Ectodermal cell (in vitro differentiated cells): ENCODE results near the gene SPDYA.

Experiments used
- H3K27ac ChIP-seq: 2 replicates; pipeline ENCODE4 v1.7.0; 2013; ENCODE audit warnings: mild to moderate bottlenecking, low read depth, low read length; ENCODE audit not compliant: insufficient read depth, poor library complexity, severe bottlenecking
- H3K27me3 ChIP-seq: 2 replicates; pipeline ENCODE4 v1.7.0; 2013; ENCODE audit warnings: mild to moderate bottlenecking, low read length; ENCODE audit not compliant: insufficient read depth, control insufficient read depth, poor library complexity, severe bottlenecking
- H3K36me3 ChIP-seq: one replicate; pipeline ENCODE4 v1.7.0; 2013; ENCODE audit warnings: low read length; ENCODE audit not compliant: control insufficient read depth, insufficient read depth
- H3K4me1 ChIP-seq: one replicate; pipeline ENCODE4 v1.7.0; 2013; ENCODE audit warnings: low read length; ENCODE audit not compliant: control insufficient read depth, insufficient read depth
- H3K4me3 ChIP-seq: 2 replicates; pipeline ENCODE4 v1.7.0; 2013; ENCODE audit warnings: low read depth, low read length, control low read depth; ENCODE audit not compliant: insufficient read depth
- H3K9me3 ChIP-seq: 2 replicates; pipeline ENCODE4 v1.7.0; 2013; ENCODE audit warnings: mild to moderate bottlenecking, low read length, moderate library complexity; ENCODE audit not compliant: control insufficient read depth
- WGBS, 2 experiments: methylation state at CpG; one replicate each; pipeline ENCODE4 v1.1.7; 2013; ENCODE audit warnings: missing lambda C conversion rate in 2 of 2; 5-methylcytosine and 5-hydroxymethylcytosine counted together

The SPDYA gene

GRCh38 chr2:28824207-28824606 lies 13.6 kb downstream of the SPDYA start:
- Histone ChIP-seq H3K4me3 (no peak overlapping the region), H3K4me1 (no peaks in the 10 kb centered on the region), H3K27ac (no peak overlapping the region), H3K27me3 (no peaks in the 10 kb centered on the region), H3K9me3 (no peaks in the 10 kb centered on the region), H3K36me3 (no peaks in the 10 kb centered on the region)
- 89 to 96% methylated on average over 2 of the region's 2 CpGs for WGBS, 2 experiments

GRCh38 chr2:28824870-28825269 lies 14.2 kb downstream of the SPDYA start:
- H3K9me3 ChIP-seq, result no peaks in the 10 kb centered on the region
- H3K4me3 ChIP-seq, result no peak overlapping the region
- no peaks in the 10 kb centered on the region for H3K36me3 ChIP-seq
- H3K27ac ChIP-seq, result no peak overlapping the region
- H3K27me3 ChIP-seq, result no peaks in the 10 kb centered on the region
- no peaks in the 10 kb centered on the region for H3K4me1 ChIP-seq

GRCh38 chr2:28828382-28828781 lies 17.7 kb downstream of the SPDYA start:
- Histone ChIP-seq H3K36me3 (no peaks in the 10 kb centered on the region), H3K4me1 (no peaks in the 10 kb centered on the region), H3K27ac (no peak overlapping the region), H3K9me3 (no peaks in the 10 kb centered on the region), H3K4me3 (no peak overlapping the region), H3K27me3 (no peaks in the 10 kb centered on the region)
- WGBS, 2 experiments, result 94 to 95% methylated on average over 2 of the region's 2 CpGs

GRCh38 chr2:28833740-28834470 lies 23.3 kb downstream of the SPDYA start:
- Histone ChIP-seq H3K27me3 (no peaks in the 10 kb centered on the region), H3K4me3 (no peak overlapping the region), H3K9me3 (no peaks in the 10 kb centered on the region), H3K27ac (no peak overlapping the region), H3K4me1 (no peaks in the 10 kb centered on the region), H3K36me3 (no peaks in the 10 kb centered on the region)
- 100% methylated on average over 1 of the region's 2 CpGs; no CpG with 5 or more reads in 1 of the 2 experiments for WGBS, 2 experiments

- 88 to 93% methylated on average over 1 to 2 of the region's 2 CpGs for WGBS, 2 experiments
- no peaks in the 10 kb centered on the region for H3K4me1 ChIP-seq
These were observed 25.1 kb downstream of the SPDYA start for GRCh38 chr2:28835781-28836180.

GRCh38 chr2:28838971-28839370 lies 28.3 kb downstream of the SPDYA start:
- 88 to 94% methylated on average over 2 of the region's 2 CpGs for WGBS, 2 experiments

More at GRCh38 chr2:28835781-28836180, 25.1 kb downstream of the SPDYA start:
- Histone ChIP-seq H3K27ac (no peak overlapping the region), H3K36me3 (no peaks in the 10 kb centered on the region), H3K27me3 (no peaks in the 10 kb centered on the region), H3K9me3 (no peaks in the 10 kb centered on the region), H3K4me3 (no peak overlapping the region)

GRCh38 chr2:28842042-28842441 lies 31.4 kb downstream of the SPDYA start:
- Histone ChIP-seq H3K27me3 (no peaks in the 10 kb centered on the region), H3K4me1 (no peaks in the 10 kb centered on the region), H3K4me3 (no peak overlapping the region), H3K36me3 (no peaks in the 10 kb centered on the region), H3K27ac (no peak overlapping the region), H3K9me3 (no peaks in the 10 kb centered on the region)
- WGBS, 2 experiments, result 60 to 63% methylated on average over 3 of the region's 3 CpGs

More at GRCh38 chr2:28838971-28839370, 28.3 kb downstream of the SPDYA start:
- H3K27ac ChIP-seq, result no peak overlapping the region
- H3K27me3 ChIP-seq, result no peaks in the 10 kb centered on the region
- H3K4me1 ChIP-seq, result no peaks in the 10 kb centered on the region
- no peak overlapping the region for H3K4me3 ChIP-seq
- H3K36me3 ChIP-seq, result no peaks in the 10 kb centered on the region
- H3K9me3 ChIP-seq, result no peaks in the 10 kb centered on the region

- Histone ChIP-seq H3K27ac (no peak overlapping the region), H3K36me3 (no peaks in the 10 kb centered on the region), H3K9me3 (no peaks in the 10 kb centered on the region), H3K4me3 (no peak overlapping the region), H3K27me3 (no peaks in the 10 kb centered on the region), H3K4me1 (no peaks in the 10 kb centered on the region)
- WGBS, 2 experiments, result 93 to 98% methylated on average over 1 of the region's 1 CpG
These were observed 44.6 kb downstream of the SPDYA start for GRCh38 chr2:28855193-28855592.

GRCh38 chr2:28855977-28856376 lies 45.3 kb downstream of the SPDYA start:
- Histone ChIP-seq H3K27ac (no peak overlapping the region), H3K4me1 (no peaks in the 10 kb centered on the region), H3K36me3 (peaks cover 4% of the 10 kb centered on the region), H3K27me3 (no peaks in the 10 kb centered on the region), H3K4me3 (no peak overlapping the region), H3K9me3 (no peaks in the 10 kb centered on the region)

GRCh38 chr2:28868611-28869010 lies 58.0 kb downstream of the SPDYA start:
- 79% methylated on average over 12 of the region's 12 CpGs for WGBS, 2 experiments
- Histone ChIP-seq H3K4me3 (peak overlapping the region; percentile 99), H3K4me1 (peaks cover 4% of the 10 kb centered on the region), H3K27ac (no peak overlapping the region), H3K27me3 (peaks cover 13% of the 10 kb centered on the region), H3K36me3 (peaks cover 3% of the 10 kb centered on the region), H3K9me3 (no peaks in the 10 kb centered on the region)
